Mesenchymal stem cell (in vitro differentiated cells and primary cell): ENCODE results near the gene DOCK6.

Experiments used
- DNase-seq: peaks from one replicate; pipeline ENCODE4 v3.0.0-alpha.2; 2013
- H2AFZ ChIP-seq: one replicate; pipeline ENCODE4 v1.6.1; 2013; ENCODE audit warnings: low read depth, mild to moderate bottlenecking, control low read depth, inconsistent platforms, low read length, moderate library complexity
- H2AK5ac ChIP-seq: 2 replicates; pipeline ENCODE4 v1.6.1; 2013; ENCODE audit warnings: low read length, moderate library complexity, mild to moderate bottlenecking, inconsistent platforms; ENCODE audit not compliant: severe bottlenecking
- H2BK120ac ChIP-seq: one replicate; pipeline ENCODE4 v1.6.1; 2013; ENCODE audit warnings: low read depth, mild to moderate bottlenecking, inconsistent platforms, low read length, moderate library complexity
- H2BK12ac ChIP-seq, 2 experiments: one replicate each; pipeline ENCODE4 v1.6.1; 2013; ENCODE audit warnings: inconsistent platforms in 2 of 2, low read length in 2 of 2, mild to moderate bottlenecking in 2 of 2, moderate library complexity in 2 of 2, control low read depth in 1 of 2
- H2BK15ac ChIP-seq: one replicate; pipeline ENCODE4 v1.6.1; 2013; ENCODE audit warnings: mild to moderate bottlenecking, low read depth, inconsistent platforms; ENCODE audit not compliant: poor library complexity, severe bottlenecking
- H2BK5ac ChIP-seq: 2 replicates; pipeline ENCODE4 v1.6.1; 2013; ENCODE audit warnings: low read depth, mild to moderate bottlenecking, low read length, control low read depth, inconsistent platforms; ENCODE audit not compliant: poor library complexity, severe bottlenecking
- H3K14ac ChIP-seq, 2 experiments: one replicate each; pipeline ENCODE4 v1.6.1; 2013; ENCODE audit warnings: inconsistent platforms in 2 of 2, low read length in 2 of 2, control low read depth in 1 of 2, mild to moderate bottlenecking in 1 of 2, moderate library complexity in 1 of 2
- H3K18ac ChIP-seq, 2 experiments: one replicate each; pipeline ENCODE4 v1.6.1; 2013; ENCODE audit warnings: inconsistent platforms in 2 of 2, low read length in 2 of 2, control low read depth in 1 of 2, low read depth in 1 of 2, mild to moderate bottlenecking in 1 of 2
- H3K23ac ChIP-seq, 2 experiments: one replicate each; pipeline ENCODE4 v1.6.1; 2013; ENCODE audit warnings: inconsistent platforms in 2 of 2, low read length in 2 of 2, mild to moderate bottlenecking in 2 of 2, moderate library complexity in 2 of 2, control low read depth in 1 of 2
- H3K27ac ChIP-seq: 2 replicates; pipeline ENCODE4 v1.5.1; 2013; ENCODE audit warnings: mild to moderate bottlenecking, moderate library complexity, low read length, control low read depth, inconsistent platforms; ENCODE audit not compliant: poor library complexity, severe bottlenecking
- H3K27me3 ChIP-seq, 2 experiments: 2 replicates each; pipeline versions ENCODE4 v1.6.1 to v1.7.0; 2013; ENCODE audit warnings: low read length in 2 of 2, mild to moderate bottlenecking in 2 of 2, moderate library complexity in 2 of 2, control low read depth in 1 of 2, inconsistent platforms in 1 of 2; ENCODE audit not compliant: control insufficient read depth in 1 of 2, insufficient read depth in 1 of 2
- H3K36me3 ChIP-seq, 2 experiments: 2 replicates each; pipeline versions ENCODE4 v1.6.1 to v1.7.0; 2013; ENCODE audit warnings: low read length in 2 of 2, control low read depth in 1 of 2, inconsistent platforms in 1 of 2, low read depth in 1 of 2, mild to moderate bottlenecking in 1 of 2; ENCODE audit not compliant: insufficient read depth in 2 of 2, control insufficient read depth in 1 of 2
- H3K4ac ChIP-seq, 2 experiments: one replicate each; pipeline ENCODE4 v1.6.1; 2013; ENCODE audit warnings: inconsistent platforms in 2 of 2, low read length in 2 of 2, mild to moderate bottlenecking in 2 of 2, moderate library complexity in 2 of 2, control low read depth in 1 of 2, low read depth in 1 of 2
- H3K4me1 ChIP-seq: 2 replicates; pipeline ENCODE4 v1.6.1; 2013; ENCODE audit warnings: low read depth, low read length, control low read depth; ENCODE audit not compliant: control insufficient read depth, insufficient read depth
- H3K4me2 ChIP-seq: 2 replicates; pipeline ENCODE4 v1.6.1; 2013; ENCODE audit warnings: low read length, mild to moderate bottlenecking, inconsistent platforms; ENCODE audit not compliant: poor library complexity, severe bottlenecking
- H3K4me3 ChIP-seq, 2 experiments: 2 replicates each; pipeline versions ENCODE4 v1.5.1 to v1.7.0; 2013; ENCODE audit warnings: low read length in 2 of 2, mild to moderate bottlenecking in 2 of 2, control low read depth in 1 of 2, low read depth in 1 of 2; ENCODE audit not compliant: insufficient read depth in 1 of 2
- H3K79me1 ChIP-seq: replicated peaks from 2 replicates; pipeline ENCODE4 v1.6.1; 2013; ENCODE audit warnings: mild to moderate bottlenecking, control low read depth, low read length, inconsistent platforms; ENCODE audit not compliant: poor library complexity, severe bottlenecking
- H3K9ac ChIP-seq: 2 replicates; pipeline ENCODE4 v1.7.0; 2013; ENCODE audit warnings: mild to moderate bottlenecking, low read length, moderate library complexity
- H3K9me3 ChIP-seq: 2 replicates; pipeline ENCODE4 v1.7.0; 2013; ENCODE audit warnings: mild to moderate bottlenecking, low read length; ENCODE audit not compliant: control insufficient read depth
- H4K8ac ChIP-seq: one replicate; pipeline ENCODE4 v1.6.1; 2013; ENCODE audit warnings: inconsistent platforms, mild to moderate bottlenecking, low read length, moderate library complexity
- H4K91ac ChIP-seq: one replicate; pipeline ENCODE4 v1.6.1; 2013; ENCODE audit warnings: mild to moderate bottlenecking, low read length, inconsistent platforms
- WGBS: methylation state at CpG from one replicate; pipeline ENCODE4 v1.1.7; 2013; ENCODE audit warnings: mixed read lengths; 5-methylcytosine and 5-hydroxymethylcytosine counted together

The DOCK6 gene

GRCh38 chr19:11194656-11195558, 67.4 kb downstream of the DOCK6 start:
- Histone ChIP-seq H2BK5ac (peak overlapping the region; percentile 6), H4K8ac (peak overlapping the region; percentile 95), H3K9ac (peak overlapping the region; percentile 94), H2AK5ac (peak overlapping the region; percentile 14), H3K23ac (peak overlapping the region in 1 of 2 experiments; percentile 79), H2AFZ (no peak overlapping the region), H3K4me2 (peak overlapping the region; percentile 64), H3K79me1 (peaks cover 2% of the 10 kb centered on the region), H3K18ac (peak overlapping the region; percentile 72 to 94), H3K4ac (peak overlapping the region; percentile 62 to 90), H3K14ac (peak overlapping the region in 1 of 2 experiments; percentile 73), H3K4me3 (peak overlapping the region; percentile 34 to 96), H3K4me1 (peaks cover 40% of the 10 kb centered on the region), H4K91ac (peak overlapping the region; percentile 94), H2BK12ac (peak overlapping the region; percentile 18 to 90), H3K36me3 (peaks cover 45 to 60% of the 10 kb centered on the region in 2 experiments), H2BK120ac (peak overlapping the region; percentile 37), H3K27me3 (no peaks in the 10 kb centered on the region), H3K9me3 (no peaks in the 10 kb centered on the region), H3K27ac (peak overlapping the region; percentile 21), H2BK15ac (peak overlapping the region; percentile 71)
- 42% methylated on average over 10 of the region's 20 CpGs for WGBS
- peak; percentile 46 for DNase-seq

GRCh38 chr19:11194173-11194572, 68.2 kb downstream of the DOCK6 start:
- Histone ChIP-seq H2AK5ac (no peak overlapping the region), H3K9me3 (no peaks in the 10 kb centered on the region), H3K18ac (peak overlapping the region; percentile 59 to 94), H3K36me3 (peaks cover 45 to 61% of the 10 kb centered on the region in 2 experiments), H2BK12ac (peak overlapping the region in 1 of 2 experiments; percentile 31), H3K4me1 (peaks cover 45% of the 10 kb centered on the region), H3K4me2 (no peak overlapping the region), H3K14ac (peak overlapping the region in 1 of 2 experiments; percentile 53), H3K27me3 (no peaks in the 10 kb centered on the region), H3K4ac (peak overlapping the region in 1 of 2 experiments; percentile 26), H4K8ac (peak overlapping the region; percentile 76), H4K91ac (peak overlapping the region; percentile 9), H3K27ac (peak overlapping the region; percentile 17), H3K79me1 (peaks cover 2% of the 10 kb centered on the region), H2BK15ac (peak overlapping the region; percentile 71), H2BK120ac (peak overlapping the region; percentile 37), H3K9ac (peak overlapping the region; percentile 61), H2AFZ (no peak overlapping the region), H3K4me3 (peak overlapping the region in 1 of 2 experiments; percentile 96), H2BK5ac (no peak overlapping the region), H3K23ac (no peak overlapping the region)
- no peak for DNase-seq
- WGBS = 85% methylated on average over 8 of the region's 8 CpGs

- Histone ChIP-seq H3K4me2 (peak overlapping the region; percentile 11), H2BK12ac (peak overlapping the region; percentile 67 to 86), H3K14ac (peak overlapping the region in 1 of 2 experiments; percentile 23), H4K91ac (peak overlapping the region; percentile 80), H2AFZ (no peak overlapping the region), H3K9me3 (no peaks in the 10 kb centered on the region), H2AK5ac (peak overlapping the region; percentile 31), H3K9ac (no peak overlapping the region), H3K18ac (peak overlapping the region in 1 of 2 experiments; percentile 54), H2BK15ac (no peak overlapping the region), H3K27ac (peak overlapping the region; percentile 22), H2BK120ac (no peak overlapping the region), H3K36me3 (peaks cover 45 to 65% of the 10 kb centered on the region in 2 experiments), H3K79me1 (peaks cover 2% of the 10 kb centered on the region), H3K27me3 (no peaks in the 10 kb centered on the region), H3K4ac (no peak overlapping the region), H4K8ac (peak overlapping the region; percentile 61), H3K4me3 (peak overlapping the region; percentile 33 to 96), H3K23ac (peak overlapping the region in 1 of 2 experiments; percentile 38), H3K4me1 (peaks cover 49% of the 10 kb centered on the region), H2BK5ac (no peak overlapping the region)
- WGBS = 98% methylated on average over 68 of the region's 68 CpGs
- no peak for DNase-seq
Measured at GRCh38 chr19:11192957-11193939, 69.1 kb downstream of the DOCK6 start.
